PC-3 (cell line): ENCODE results near the gene CASP14. TPM values are rescaled to one million over a fixed set of nuclear protein-coding genes. Genes with fewer than 3 reads are reported as not detected.
A peak's percentile ranks its signal among the peaks of the same experiment; 100 is the strongest.

Experiments used
- ATAC-seq: fragments of 200-7000 bp; cut with Tn5 transposase; 2 replicates; pipeline ENCODE4 v1.9.1; 2020; ENCODE audit warnings: mild to moderate bottlenecking, moderate library complexity
- BruUV-seq: library from RNA; stranded (reverse); fragments of 400-500 nt; replicated peaks from 2 replicates; lab custom pipeline; 2021; lab: Mats Ljungman, UMichigan
- CTCF ChIA-PET: fragments of 300-600 bp; sonication (Branson Sonifier 250); formaldehyde crosslinking; loops from one replicate; lab custom pipeline; 2022; ENCODE audit warnings: antibody characterized with exemption; lab: Charles Lee
- POLR2A ChIA-PET: fragments of 300-600 bp; sonication (Branson Sonifier 250); formaldehyde crosslinking; loops from one replicate; lab custom pipeline; 2022; ENCODE audit warnings: antibody characterized with exemption; ENCODE audit not compliant: unreplicated experiment; lab: Charles Lee
- DNase-seq: peaks from one replicate; pipeline ENCODE4 v3.0.0-alpha.2; 2015
- H2AFZ ChIP-seq: fragments of 300-600 bp; sonication (generic); 2 replicates; pipeline ENCODE4 v1.6.0; 2016; ENCODE audit warnings: antibody characterized with exemption, low read length
- H3F3A ChIP-seq: fragments of 300-600 bp; sonication (generic); one replicate; pipeline ENCODE4 v1.6.0; 2017; ENCODE audit warnings: antibody characterized with exemption, low read length, control low read depth, mild to moderate bottlenecking; ENCODE audit not compliant: unreplicated experiment
- H3K27ac ChIP-seq: fragments of 300-600 bp; sonication (generic); 2 replicates; pipeline ENCODE4 v1.5.1; 2016; ENCODE audit warnings: mild to moderate bottlenecking, low read length
- H3K27me3 ChIP-seq: fragments of 300-600 bp; sonication (generic); 2 replicates; pipeline ENCODE4 v1.6.1; 2016; ENCODE audit warnings: low read length, mixed read lengths
- H3K36me3 ChIP-seq: fragments of 300-600 bp; sonication (generic); 2 replicates; pipeline ENCODE4 v1.6.1; 2016; ENCODE audit warnings: low read depth, mixed run types, low read length, mixed read lengths
- H3K4me1 ChIP-seq: fragments of 300-600 bp; sonication (generic); 2 replicates; pipeline ENCODE4 v1.5.1; 2016; ENCODE audit warnings: low read length; ENCODE audit not compliant: insufficient read depth
- H3K4me2 ChIP-seq: fragments of 300-600 bp; sonication (generic); 2 replicates; pipeline ENCODE4 v1.6.0; 2016; ENCODE audit warnings: low read length
- H3K4me3 ChIP-seq: fragments of 300-600 bp; sonication (generic); 2 replicates; pipeline ENCODE4 v1.5.1; 2016; ENCODE audit warnings: mild to moderate bottlenecking, low read length, mixed read lengths
- H3K79me2 ChIP-seq: fragments of 300-600 bp; sonication (generic); 2 replicates; pipeline ENCODE4 v1.6.1; 2017; ENCODE audit warnings: low read length, mixed read lengths
- H3K9ac ChIP-seq: fragments of 300-600 bp; sonication (generic); 2 replicates; pipeline ENCODE4 v1.6.0; 2016; ENCODE audit warnings: mild to moderate bottlenecking, low read length
- H3K9me2 ChIP-seq: fragments of 300-600 bp; sonication (generic); replicated peaks from 2 replicates; pipeline ENCODE4 v1.6.1; 2016; ENCODE audit warnings: mixed run types, low read length, mixed read lengths
- H3K9me3 ChIP-seq: fragments of 300-600 bp; sonication (generic); 2 replicates; pipeline ENCODE4 v1.6.1; 2016; ENCODE audit warnings: low read length, mixed read lengths
- H4K20me1 ChIP-seq: fragments of 300-600 bp; sonication (generic); 2 replicates; pipeline ENCODE4 v1.6.1; 2016; ENCODE audit warnings: low read length, mixed read lengths
- CTCF ChIP-seq: fragments of 300-600 bp; sonication (generic); conservative IDR thresholded peaks from 2 replicates; pipeline ENCODE4 v1.5.1; 2017; ENCODE audit warnings: antibody characterized with exemption, low read depth, mild to moderate bottlenecking, low read length
- EZH2 ChIP-seq: fragments of 300-600 bp; sonication (generic); IDR thresholded peaks from one replicate; pipeline ENCODE4 v1.6.1; 2017; ENCODE audit warnings: antibody characterized with exemption, mild to moderate bottlenecking, low read length; ENCODE audit not compliant: unreplicated experiment
- EZH2phosphoT487 ChIP-seq: fragments of 300-600 bp; sonication (generic); IDR thresholded peaks from 2 replicates; pipeline ENCODE4 v1.6.1; 2018; ENCODE audit warnings: mild to moderate bottlenecking, antibody characterized with exemption, low read length, borderline replicate concordance
- intact Hi-C: fragments of 100-400 bp; cut with micrococcal nuclease; formaldehyde crosslinking; loops from 2 replicates; pipeline ENCODE4 v1.9.0; 2023
- total RNA-seq: library from RNA; depleted of rRNA; stranded (reverse); fragments of >200 nt; gene quantifications from 2 replicates; pipeline ENCODE4 v1.2.3, GENCODE V29; 2014

CASP14 gene
- total RNA-seq, 1 experiment from 2014 or later, result 5.0 TPM

- intact Hi-C loops, result no loop called here
- no peak for TF ChIP-seq CTCF
- no peak for TF ChIP-seq EZH2phosphoT487
- TF ChIP-seq EZH2, result no peak
- ATAC-seq (no peak), DNase-seq (no peak)
- Histone ChIP-seq H3K4me3 (no peak overlapping the region), H2AFZ (no peak overlapping the region), H3K9me2 (no peaks in the 10 kb centered on the region), H3F3A (no peaks in the 10 kb centered on the region), H3K9ac (no peak overlapping the region), H3K27ac (no peak overlapping the region), H3K9me3 (no peaks in the 10 kb centered on the region), H3K4me1 (peaks cover 19% of the 10 kb centered on the region), H3K27me3 (no peaks in the 10 kb centered on the region), H3K36me3 (no peaks in the 10 kb centered on the region), H4K20me1 (no peaks in the 10 kb centered on the region), H3K79me2 (no peaks in the 10 kb centered on the region), H3K4me2 (no peak overlapping the region)
- BruUV-seq, result no TSS peak
- ChIA-PET CTCF (no interaction called here), POLR2A (no interaction called here)
Observed at GRCh38 chr19:15047680-15048079, 1.6 kb upstream of the CASP14 start.

GRCh38 chr19:15048128-15048527, 1.2 kb upstream of the CASP14 start:
- H3K79me2 ChIP-seq, result no peaks in the 10 kb centered on the region

More at GRCh38 chr19:15048128-15048527, 1.2 kb upstream of the CASP14 start:
- Histone ChIP-seq H3K4me1 (peaks cover 19% of the 10 kb centered on the region), H3K9me3 (no peaks in the 10 kb centered on the region), H3K4me3 (no peak overlapping the region), H3K36me3 (no peaks in the 10 kb centered on the region), H3K27me3 (no peaks in the 10 kb centered on the region), H3K9ac (no peak overlapping the region), H3K9me2 (no peaks in the 10 kb centered on the region), H3F3A (no peaks in the 10 kb centered on the region), H3K27ac (no peak overlapping the region), H2AFZ (peak overlapping the region; percentile 63; the same call in 1 of the 2 replicates), H3K4me2 (peak overlapping the region; percentile 40), H4K20me1 (no peaks in the 10 kb centered on the region)
- CTCF ChIA-PET, result no interaction called here
- BruUV-seq, result no TSS peak
- ATAC-seq, result no peak
- intact Hi-C loops, result no loop called here
- no peak for DNase-seq
- POLR2A ChIA-PET, result no interaction called here
- TF ChIP-seq EZH2phosphoT487, result no peak
- no peak for TF ChIP-seq CTCF
- no peak for TF ChIP-seq EZH2
